ENCODE results near the gene TRIM41.

Gene TRIM41

DNA sequence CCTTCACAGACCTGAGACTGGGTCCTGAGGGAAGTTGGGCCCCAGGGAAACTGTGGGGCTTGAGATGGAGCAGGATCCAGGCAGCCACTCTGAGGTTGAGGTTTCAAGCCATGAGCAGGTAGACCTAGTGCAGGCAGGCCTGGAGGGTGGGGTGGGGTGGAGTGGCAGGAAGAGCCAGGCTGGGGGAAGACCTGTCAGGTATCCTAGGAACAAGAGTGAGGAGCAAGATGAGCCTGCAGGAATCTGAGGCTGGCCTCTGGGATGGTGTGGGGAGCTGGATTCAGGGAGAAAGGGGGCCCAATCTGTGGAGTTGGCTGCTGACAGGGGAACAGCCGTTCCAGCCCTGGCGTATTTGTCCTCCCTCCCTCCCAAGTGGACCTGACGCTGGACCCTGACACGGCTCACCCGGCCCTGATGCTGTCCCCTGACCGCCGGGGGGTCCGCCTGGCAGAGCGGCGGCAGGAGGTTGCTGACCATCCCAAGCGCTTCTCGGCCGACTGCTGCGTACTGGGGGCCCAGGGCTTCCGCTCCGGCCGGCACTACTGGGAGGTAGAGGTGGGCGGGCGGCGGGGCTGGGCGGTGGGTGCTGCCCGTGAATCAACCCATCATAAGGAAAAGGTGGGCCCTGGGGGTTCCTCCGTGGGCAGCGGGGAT lies 10.8 kb downstream of the TRIM41 start:
- DNase-seq, result no peak

GRCh38 chr5:181234455-181235306 lies 11.6 kb downstream of the TRIM41 start:
- DNase-seq, result no peak

DNA sequence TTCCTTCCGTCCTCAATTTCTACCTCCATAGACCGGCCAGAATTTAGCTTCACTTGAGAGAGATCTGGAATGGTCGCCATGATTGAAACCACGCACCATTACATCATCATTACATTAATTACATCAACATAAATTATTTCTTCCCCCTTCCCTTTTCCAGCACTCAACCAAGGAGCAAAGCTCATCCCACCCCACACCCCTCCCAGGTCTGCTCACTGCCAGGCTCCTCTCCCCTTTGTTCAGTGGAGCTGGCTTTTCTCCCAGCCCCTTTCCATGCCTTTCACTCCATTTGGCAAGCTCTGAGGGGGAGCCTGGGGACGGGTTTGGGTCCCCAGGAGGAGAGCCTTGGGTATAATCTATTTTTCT lies 12.2 kb downstream of the TRIM41 start:
- no peak for DNase-seq

DNA sequence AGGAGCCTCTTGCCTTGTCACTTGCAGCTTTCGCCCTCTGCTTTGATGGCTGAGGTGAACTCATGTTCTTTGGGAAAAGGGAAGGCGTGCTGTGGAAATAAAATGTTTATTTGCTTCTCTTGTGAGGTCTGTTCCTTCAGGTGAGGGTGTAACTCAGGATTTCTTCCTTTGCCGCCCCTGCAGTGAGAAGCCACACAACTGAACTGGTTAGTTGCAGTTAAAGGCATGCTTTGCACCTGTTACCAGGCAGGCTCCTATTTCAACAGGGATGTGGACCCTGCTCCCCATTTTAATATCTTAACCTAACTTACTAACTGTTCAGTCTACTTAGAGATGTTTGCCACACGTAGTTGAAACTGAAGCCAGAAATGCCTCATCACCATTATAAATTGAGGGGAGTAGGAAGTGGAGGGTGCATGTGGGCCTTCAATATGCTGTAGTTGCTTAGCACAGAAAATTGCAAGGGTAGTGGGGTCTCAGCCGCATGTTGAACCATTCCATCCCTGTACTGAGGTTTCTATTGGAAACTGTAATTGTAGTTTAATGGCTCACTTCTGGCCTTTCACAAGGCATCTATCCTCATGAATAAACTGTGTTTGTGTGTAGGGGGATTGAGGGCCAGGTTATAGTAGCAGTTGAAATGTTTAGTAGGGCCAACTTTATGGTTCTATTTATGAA lies 12.7 kb downstream of the TRIM41 start:
- no peak for DNase-seq

DNA sequence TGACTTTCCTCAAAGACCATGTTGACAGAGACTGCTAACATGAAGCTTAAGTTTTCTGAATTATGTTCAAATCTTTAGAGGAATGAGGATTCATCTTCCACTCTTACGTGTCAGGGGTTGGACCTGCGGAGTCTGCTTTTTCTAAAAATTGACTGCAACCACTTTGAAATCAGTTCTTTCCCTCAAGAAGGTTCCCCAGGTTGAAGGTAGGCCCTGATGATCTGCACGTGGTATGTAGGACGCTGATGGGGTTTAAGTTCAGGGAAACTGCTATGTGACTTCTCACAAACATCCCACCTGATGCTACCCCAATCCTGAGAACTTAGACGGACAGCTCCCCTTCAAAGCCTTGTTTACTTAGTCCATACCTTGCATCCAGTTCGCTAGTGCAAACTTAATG lies 13.4 kb downstream of the TRIM41 start:
- DNase-seq, result no peak

DNA sequence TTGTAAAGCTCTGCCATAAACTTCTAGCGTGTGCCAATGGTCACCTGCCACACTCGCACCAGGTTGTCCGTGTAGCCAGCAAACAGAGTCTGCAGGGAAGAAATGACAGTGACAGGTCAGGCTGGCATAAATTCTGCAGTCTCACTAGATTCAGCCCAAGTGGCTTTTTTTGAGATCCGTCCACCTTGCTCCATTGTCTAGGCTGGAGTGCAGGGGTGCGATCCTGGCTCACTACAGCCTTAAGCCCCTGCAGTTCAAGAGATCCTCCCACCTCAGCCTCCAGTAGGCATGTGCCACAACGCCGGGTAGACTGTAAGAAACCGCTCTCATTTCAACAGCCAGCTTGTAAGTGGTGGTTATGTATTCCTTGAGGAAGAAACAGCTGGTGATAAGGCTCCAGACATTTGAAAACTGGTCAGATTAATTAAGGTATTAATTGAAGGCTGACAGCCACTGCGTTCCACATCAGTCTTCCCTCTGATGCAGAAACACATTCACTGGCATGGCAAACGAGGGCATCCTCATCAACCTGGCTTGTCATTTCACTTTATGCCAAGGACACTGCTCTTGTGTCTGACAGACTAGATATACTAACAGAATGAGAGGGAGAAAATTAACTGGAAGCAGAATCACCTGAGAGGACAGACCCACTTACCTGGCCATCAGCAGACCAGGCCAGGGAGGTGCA lies 14.0 kb downstream of the TRIM41 start:
- DNase-seq, result no peak

- DNase-seq, result no peak
These were observed 14.8 kb downstream of the TRIM41 start for GRCh38 chr5:181237729-181238385.

GRCh38 chr5:181239062-181239663 lies 16.1 kb downstream of the TRIM41 start:
- DNase-seq, result no peak

DNA sequence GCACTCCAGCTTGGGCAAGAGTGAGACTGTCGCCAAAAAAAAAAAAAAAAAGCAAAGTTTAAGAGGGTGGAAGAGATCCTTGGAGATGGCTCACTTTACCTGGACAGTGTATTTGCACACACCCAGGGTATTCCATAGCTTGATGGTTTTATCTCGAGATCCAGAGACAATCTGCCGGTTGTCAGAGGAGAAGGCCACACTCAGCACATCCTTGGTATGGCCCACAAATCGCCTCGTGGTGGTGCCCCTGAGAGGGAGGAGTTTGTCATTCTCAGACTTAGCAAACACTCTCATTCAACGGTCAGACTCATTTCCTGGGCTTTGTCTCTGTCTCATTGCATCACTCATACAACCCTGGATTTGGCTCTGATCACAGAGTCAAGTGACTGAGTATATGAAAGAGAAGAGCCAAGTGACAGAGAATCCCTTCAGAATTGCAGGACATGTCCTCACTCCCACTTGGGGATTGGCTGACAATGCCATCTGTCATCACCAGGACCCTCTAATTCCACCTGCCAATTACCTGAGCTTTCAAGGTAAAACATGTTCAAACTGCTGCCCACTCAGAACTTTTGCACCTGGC lies 18.4 kb downstream of the TRIM41 start:
- DNase-seq, result no peak

DNA sequence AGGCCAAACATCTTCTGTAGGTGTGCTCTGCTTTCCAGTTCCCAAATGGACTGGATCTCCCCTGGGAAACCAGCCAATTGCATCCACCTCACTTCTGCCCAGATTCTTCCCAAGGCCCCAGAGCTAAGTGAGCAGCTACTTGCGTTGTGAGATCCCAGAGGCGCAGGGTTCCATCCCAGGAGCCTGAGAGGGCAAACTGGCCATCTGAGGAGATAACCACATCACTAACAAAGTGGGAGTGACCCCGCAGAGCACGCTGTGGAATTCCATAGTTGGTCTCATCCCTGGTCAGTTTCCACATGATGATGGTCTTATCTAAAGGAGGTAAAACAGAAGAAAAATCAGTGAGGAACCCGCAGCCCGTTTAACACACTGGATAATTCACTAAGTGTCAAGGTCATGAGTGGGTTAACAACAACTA lies 19.0 kb downstream of the TRIM41 start:
- DNase-seq, result no peak

GRCh38 chr5:181243018-181243563 lies 20.0 kb downstream of the TRIM41 start:
- DNase-seq, result no peak

DNA sequence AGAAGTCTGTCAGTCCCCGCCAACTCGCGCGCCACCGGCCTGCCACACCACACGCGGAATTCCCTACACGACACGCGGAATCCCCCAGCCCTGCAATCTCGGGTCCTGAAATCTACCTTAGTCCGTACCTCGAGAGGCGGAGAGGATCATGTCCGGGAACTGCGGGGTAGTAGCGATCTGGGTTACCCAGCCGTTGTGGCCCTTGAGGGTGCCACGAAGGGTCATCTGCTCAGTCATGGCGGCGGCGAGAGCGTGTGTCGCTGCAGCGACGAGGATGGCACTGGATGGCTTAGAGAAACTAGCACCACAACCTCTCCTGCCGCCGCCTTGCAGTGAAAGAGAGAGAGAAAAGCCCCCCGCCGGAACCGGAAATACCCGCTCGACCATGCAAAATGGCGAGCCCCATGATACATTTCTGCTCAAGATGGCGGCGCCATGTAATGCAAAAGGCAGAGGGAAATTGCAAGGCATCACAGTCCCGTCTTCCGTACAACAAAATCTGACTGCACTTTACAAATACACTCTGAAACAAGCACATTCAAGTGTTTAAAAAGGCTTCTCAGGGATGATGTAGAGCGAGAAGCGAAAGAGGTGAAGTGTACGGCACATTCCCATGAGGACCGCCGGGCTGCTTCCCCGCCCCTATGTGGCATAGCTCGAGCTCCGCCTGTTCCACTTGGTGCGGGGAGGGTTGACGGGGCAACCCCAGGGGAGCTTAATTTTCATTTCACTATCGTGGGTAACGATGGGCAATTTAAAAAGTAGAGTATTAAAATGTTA lies 20.7 kb downstream of the TRIM41 start, which contains the start of gene RACK1:
Gene RACK1 (minus strand): TSS at position 343 of the 780 bp plus-strand sequence. CDS start 106 bp downstream, at position 237.
- no peak for DNase-seq

DNA sequence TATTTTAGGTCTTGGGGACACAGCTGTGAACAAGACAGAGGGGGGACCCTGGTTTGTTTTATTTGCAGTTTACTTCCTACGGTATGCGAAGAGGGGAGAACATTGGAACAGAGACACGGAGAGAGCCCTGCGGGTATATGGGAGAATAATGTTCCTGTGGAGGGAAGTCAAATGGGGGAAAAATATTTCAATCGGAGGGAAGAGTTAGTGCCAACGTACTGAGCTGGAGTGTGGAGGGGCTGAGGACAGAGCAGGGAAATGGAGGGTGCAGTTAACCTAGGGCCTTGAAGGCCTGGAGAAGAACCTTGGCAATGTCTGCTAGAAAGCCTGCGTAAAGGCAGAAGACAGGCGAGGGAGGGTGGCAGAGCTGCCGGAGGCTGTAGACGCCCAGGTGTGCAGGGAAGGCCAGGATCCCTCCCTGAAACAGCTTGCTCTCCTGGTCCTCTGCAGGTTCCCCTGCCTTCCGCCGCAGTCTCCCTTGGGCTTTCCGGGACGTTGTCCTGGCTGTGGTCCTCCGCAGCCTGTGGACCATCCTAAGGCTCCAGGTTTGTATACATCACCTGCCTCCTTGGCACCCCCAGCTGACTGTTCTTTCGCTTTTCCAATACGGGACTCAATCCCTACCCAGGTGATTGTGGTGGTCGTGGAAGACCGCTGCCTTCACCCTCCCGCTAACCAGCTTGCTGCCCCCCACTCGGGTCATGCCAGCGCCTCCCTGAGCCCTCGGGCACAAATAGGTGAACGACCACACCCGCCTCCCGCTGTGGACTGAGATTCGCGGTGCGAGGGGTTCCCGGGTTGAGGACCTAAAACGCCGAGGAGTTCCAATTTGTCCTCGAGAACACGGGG lies 22.6 kb downstream of the TRIM41 start:
- no peak for DNase-seq

DNA sequence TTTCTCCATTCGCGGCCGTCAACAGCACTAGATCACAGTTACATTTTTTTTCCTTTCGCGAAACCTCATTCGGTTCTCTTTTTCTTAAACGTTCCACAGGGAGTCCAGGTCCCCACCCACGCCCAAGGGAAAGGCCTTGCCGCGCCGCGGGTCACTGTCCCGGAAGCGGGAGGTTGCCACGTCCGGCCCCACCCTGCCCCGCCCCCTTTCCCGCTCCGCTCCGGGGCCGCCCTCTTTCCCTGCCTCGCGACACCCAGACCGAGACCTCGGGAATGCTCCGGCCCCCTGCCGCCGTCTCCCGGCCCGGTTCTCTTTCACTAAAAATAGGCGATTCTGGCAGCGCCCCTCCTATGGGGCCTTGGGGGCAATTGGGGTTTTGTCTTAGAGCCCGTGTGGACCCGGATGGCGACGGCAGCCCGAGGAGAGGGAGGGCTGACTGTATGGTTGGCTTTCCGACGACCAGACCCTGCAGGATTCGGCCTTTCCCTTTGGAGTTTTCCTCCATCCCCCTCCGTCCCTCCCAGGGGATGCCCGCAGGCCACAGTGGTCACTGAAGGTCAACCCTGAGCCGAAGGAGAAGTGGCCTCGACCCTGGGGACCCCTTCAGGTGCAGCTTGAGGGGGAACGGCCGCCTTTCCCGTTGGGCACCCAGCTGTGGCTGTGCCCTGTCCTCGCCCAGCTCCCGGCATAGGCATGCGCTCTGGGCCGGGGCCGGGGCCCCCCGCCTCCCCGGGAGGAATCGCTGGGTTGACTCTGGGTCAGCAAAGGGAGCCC lies 23.4 kb downstream of the TRIM41 start:
- DNase-seq, result no peak

- DNase-seq, result no peak
These were observed 25.2 kb downstream of the TRIM41 start for GRCh38 chr5:181248277-181248676.

- no peak for DNase-seq
These were observed 32.2 kb downstream of the TRIM41 start for GRCh38 chr5:181255276-181255675.

DNA sequence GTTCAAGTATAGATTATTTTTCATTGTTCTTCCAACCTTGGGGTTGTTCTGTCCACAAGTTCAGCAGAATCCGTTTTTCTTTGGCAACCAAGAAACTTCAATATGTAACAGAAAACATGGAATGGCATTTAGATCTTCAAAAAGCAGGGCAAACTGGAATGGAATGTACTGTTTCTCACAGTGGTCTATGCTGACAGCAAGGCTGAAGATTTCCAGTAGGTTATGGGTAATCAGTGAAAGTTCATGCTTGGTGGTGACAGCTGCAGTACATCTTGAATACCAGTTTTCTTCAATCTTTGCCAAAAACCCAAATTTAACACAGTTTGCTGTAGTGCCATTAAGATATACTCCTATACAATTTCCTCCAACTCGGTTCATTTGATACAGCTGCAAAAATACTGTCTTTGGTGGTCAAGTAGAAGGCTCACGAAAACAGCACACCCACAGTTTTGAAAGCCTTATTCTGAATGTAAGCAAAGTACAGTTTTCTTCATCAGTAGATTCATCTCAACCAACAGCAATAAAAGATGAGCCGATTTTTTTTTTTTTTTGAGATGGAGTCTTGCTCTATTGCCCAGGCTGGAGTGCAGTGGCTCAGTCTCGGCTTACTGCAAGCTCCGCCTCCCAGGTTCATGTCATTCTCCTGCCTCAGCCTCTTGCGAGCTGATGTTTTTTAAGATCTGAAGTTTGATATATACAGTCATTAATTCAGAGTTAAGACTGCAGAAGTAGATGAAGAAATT lies 32.9 kb downstream of the TRIM41 start:
- no peak for DNase-seq

- DNase-seq, result no peak
These were observed 35.5 kb downstream of the TRIM41 start for GRCh38 chr5:181258576-181258975.

All from NCI-H2029 (cell line).